SIG-M5 treated with dmso at 0.1 percent for 504 hours (cell line): ENCODE results near the gene LRRC70.

Source experiments
- DNase-seq: peaks from one replicate; lab custom pipeline; 2025; ENCODE audit not compliant: unreplicated experiment; lab: John Stamatoyannopoulos, UW

LRRC70 gene

GRCh38 chr5:62575066-62575465 is 3.6 kb upstream of the LRRC70 start:
- DNase-seq: no peak

GRCh38 chr5:62575489-62575888 is 3.1 kb upstream of the LRRC70 start:
- DNase-seq: no peak

DNA sequence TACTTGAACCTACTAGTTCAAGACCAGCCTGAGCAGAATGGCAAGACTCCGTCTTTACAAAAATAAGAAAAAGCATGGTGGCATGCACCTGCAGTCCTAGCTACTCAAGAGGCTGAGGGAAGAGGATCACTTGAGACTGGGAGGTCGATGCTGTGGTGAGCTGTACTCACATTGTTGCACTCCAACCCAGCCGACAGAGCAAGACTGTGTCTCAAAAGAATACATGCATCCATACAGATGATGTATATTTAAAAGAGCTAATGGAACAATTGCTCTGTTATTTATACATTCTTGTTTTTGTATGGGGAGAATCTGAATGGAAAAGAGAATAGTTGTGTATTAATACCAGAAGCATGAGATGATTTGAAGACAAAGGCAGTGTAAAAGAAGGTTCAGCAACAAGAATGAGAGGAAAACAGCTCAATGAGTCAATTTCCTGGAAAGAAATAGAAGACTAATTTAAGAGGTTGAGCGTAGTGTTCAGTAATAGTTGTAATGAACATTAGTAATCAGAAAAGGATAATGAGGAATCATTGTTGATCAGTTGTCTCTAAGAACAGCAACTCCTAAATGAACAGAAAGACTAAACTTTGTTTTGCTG is 1.9 kb upstream of the LRRC70 start:
- no peak for DNase-seq

DNA sequence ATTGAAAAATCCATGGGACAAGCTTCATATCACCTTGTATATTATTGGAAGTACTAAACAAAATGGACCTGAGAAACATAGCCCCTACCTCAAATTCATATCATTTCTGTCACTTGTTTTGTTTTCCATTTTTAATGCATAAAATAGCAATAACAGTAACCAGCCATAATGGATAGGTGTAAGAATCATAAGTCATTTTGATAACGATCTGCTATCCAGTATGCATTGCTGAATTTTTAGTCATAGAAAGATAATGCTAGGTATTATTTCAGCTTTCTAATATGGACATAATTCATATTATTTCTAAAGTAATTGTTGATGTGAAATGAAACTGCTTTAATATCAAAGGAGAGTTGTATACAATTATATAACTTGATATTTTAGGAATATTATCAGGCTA is 1.1 kb upstream of the LRRC70 start:
- DNase-seq: no peak

DNA sequence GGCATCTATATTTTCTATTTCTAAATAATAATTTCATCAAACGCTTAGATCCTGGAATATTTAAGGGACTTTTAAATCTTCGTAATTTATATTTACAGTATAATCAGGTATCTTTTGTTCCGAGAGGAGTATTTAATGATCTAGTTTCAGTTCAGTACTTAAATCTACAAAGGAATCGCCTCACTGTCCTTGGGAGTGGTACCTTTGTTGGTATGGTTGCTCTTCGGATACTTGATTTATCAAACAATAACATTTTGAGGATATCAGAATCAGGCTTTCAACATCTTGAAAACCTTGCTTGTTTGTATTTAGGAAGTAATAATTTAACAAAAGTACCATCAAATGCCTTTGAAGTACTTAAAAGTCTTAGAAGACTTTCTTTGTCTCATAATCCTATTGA is 1.1 kb downstream of the LRRC70 start:
- no peak for DNase-seq

DNA sequence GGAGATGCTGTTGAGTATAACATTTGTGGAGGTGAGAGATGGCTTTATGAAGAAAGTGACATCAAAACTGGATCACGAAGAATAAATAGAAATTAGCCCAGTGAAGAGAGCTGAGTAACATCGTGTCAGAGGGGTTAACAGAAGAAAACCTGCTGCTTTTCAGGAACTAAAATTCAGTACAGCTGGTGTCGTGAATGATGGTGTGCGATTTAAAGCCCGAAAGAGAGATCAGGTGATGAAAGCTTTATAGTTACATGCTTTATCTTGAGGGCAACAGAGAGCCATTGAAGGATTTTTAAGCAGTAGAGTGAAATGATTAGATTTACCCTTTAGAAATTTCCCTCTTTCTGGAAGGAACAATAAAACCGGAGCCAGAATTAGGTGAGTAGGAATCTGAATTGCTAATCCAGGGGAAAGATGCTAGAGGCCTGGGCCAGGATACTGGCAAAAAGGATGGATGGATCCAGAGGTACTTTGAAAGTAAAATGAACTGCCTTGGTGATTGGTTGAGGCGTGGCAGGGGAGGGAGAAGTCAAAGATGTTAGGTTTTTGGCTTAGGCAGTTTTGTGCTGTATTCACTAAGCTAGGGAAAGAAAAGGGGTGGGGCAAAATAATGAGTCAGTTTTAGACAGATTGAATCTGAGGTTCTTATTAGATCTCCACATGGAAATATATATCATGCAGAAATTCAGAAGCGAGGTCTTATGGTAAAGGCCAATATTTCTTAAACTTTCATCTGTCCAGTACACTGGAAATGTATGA is 3.4 kb downstream of the LRRC70 start:
- no peak for DNase-seq

DNA sequence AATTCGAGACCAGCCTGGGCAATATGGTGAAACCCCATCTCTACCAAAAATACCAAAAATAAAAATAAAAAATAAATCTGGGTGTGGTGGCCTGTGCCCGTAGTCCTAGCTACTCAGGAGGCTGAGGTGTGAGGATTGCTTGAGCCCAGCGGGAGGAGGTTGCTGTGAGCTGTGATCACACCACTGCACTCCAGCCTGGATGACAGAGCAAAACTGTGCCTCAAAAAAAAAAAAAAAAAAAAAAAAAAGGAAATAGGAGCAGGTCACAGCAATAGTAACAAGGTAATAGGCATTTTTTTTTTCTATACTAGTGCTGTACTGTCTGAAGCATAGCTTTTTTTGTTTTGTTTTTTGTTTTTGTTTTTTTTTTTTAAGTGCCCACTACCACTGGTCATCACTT is 5.8 kb downstream of the LRRC70 start:
- DNase-seq: no peak

GRCh38 chr5:62585306-62585705 is 6.7 kb downstream of the LRRC70 start:
- no peak for DNase-seq

DNA sequence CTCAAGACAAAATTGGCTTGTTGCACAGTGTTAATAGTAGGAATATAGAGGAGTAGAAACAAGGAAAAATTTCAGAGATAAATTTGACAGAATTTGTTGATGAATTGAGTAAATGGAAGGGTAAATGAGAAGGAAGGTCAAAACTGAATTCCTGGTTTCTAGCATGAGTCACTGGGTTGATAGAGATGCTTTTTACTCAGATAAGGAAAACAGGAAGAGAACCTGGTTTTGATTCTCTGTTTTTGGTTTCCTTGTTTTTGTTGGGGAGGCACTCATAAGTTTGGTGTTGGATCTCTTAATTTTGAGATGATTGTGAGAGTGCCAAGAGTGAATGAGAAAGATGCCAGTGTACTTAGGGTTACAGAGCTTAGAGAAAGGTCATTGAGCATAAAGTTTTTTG is 7.1 kb downstream of the LRRC70 start:
- no peak for DNase-seq

DNA sequence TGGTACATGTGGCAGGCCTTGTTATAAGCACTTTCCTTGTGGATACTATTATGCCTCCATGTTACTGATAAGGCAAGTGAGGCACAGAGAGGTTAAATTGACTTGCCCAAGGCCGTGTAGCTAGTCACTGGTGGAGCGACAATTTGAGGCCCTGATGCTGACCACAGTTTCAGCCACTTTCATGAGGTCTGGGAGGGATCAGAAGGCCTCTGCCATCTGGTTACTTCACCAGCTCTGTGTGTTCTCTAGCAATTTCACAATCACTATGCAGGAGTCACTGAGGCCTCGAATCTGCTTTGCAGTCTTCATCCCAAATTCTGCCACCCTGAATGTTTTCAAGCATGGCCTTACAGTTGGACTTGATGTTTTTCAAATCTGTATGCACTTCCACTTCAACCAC is 9.1 kb downstream of the LRRC70 start:
- DNase-seq: peak; percentile 22

DNA sequence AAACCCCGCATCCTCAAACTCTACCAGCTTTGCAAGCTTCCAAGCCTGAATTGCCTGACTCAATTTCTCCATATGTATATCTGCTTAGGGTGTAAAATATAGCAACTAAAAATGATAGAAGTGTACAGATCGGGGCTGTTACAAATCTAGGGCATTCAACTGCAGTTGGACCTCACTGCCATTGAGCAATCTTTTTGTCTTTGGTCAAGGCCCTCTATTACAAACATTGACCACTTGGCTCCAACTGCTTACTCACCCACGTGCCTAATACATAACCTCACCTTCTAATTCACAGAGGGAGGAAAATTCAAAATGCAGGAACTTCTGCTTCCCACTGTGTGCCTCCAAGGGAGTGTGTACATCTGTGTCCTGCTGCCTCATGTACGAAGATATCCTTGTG is 10.0 kb downstream of the LRRC70 start:
- no peak for DNase-seq

GRCh38 chr5:62589504-62589903 is 10.9 kb downstream of the LRRC70 start:
- no peak for DNase-seq

DNA sequence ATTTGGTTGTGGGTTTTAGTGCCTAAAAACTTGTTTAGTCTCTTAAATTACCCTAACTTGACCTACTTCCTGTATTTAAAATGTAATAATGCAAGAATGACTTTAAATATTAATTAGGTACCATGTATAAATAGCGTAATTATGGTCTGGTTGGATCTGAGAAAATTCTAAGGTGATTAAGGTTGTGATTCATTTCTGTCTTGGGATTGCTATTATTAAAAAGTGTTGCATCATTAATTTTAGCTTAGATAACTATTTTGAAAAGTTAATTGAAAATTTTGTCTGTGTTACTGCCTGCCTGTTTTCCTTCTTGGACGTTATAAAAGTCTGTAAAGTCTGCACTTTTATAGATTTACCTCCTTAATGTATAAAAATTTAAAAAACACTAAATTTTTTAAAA is 11.8 kb downstream of the LRRC70 start:
- DNase-seq: no peak

DNA sequence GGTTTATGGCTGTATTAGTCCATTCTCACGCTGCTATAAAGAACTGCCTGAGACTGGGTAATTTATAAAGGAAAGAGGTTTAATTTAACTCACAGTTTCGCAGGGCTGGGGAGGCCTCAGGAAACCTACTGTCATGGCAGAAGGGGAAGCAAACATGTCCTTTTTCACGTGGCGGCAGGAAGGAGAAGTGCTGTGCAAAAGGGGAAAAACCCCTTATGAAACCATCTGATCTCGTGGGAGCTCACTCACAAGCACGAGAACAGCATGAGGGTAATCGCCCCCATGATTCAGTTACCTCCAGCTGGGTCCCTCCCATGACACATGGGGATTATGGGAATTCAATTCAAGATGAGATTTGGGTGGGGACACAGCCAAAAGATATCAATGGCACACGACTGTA is 13.9 kb downstream of the LRRC70 start:
- no peak for DNase-seq

DNA sequence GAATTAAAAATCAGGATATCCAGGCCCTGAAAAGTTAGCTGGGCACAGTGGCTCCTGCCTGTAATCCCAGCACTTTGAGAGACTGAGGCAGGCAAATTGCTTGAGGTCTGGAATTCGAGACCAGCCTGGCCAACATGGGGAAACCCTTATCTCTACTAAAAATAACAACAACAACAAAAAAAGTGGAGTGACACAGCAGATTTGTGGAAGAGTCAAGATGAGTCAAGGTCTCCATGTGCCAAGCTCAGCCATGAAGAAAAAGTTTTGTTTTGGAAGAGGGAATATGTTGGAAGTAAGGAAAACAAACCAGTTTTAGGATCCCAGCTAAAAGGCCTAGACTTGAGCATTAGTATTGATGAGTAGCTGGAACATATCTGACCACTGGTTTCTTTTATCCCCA is 14.7 kb downstream of the LRRC70 start:
- no peak for DNase-seq

- DNase-seq: no peak
These were observed 15.9 kb downstream of the LRRC70 start for GRCh38 chr5:62594364-62594984.

GRCh38 chr5:62596096-62596495 is 17.5 kb downstream of the LRRC70 start:
- DNase-seq: no peak

- no peak for DNase-seq
These were observed 18.1 kb downstream of the LRRC70 start for GRCh38 chr5:62596691-62597090.

DNA sequence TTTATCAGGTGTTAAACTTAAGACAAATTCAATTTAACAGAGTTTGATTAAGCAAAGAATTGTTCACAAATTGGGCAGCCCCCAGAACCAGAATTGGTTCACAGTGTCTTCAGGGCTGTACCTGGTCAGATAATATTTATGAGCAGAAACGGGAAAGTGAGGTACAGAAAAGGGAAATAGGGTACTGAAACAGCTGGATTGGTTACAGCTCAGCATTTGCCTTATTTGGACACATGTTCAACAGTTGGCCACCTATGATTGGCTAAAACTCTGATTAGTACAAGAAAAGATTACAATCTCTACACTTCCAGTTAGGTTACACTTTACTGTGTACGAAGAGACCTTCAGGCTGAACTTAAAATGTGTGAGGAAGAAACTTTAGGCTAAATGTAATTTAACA is 18.7 kb downstream of the LRRC70 start:
- DNase-seq: no peak

GRCh38 chr5:62600560-62601252 is 22.1 kb downstream of the LRRC70 start:
- DNase-seq: peak; percentile 30

DNA sequence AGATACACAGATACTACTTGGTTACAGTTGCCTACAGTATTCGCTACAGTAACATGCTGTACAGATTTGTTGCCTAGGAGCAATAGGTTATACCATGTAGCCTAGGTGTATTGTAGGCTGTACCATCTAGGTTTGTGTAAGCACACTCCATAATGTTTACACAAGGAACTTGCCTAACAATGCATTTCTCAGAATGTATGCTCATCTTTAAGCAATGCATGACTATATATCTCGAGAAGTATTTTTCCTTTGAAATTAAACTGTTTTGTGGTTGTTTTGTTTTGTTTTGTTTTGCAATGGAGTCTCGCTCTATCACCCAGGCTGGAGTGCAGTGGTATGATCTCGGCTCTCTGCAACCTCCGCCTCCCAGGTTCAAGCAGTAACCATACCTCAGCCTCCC is 25.3 kb downstream of the LRRC70 start:
- no peak for DNase-seq

- no peak for DNase-seq
These were observed 27.0 kb downstream of the LRRC70 start for GRCh38 chr5:62605638-62606037.
